Lower leg skin (tissue), 3 donors: ENCODE data around the gene EGFLAM.

Experiments used
- POLR2A ChIP-seq, 2 donors: fragments of 450-650 bp; IDR thresholded peaks; one replicate each; pipeline ENCODE4 v1.6.1; 2016 to 2017; ENCODE audit warnings: antibody characterized with exemption in 2 of 2, mild to moderate bottlenecking in 1 of 2, moderate library complexity in 1 of 2
- TF ChIP-seq, protein P1 (sequence below), 3 donors: fragments of 450-650 bp; IDR thresholded peaks; one replicate each; pipeline ENCODE4 v1.5.1; 2016; ENCODE audit warnings: antibody characterized with exemption in 3 of 3, mild to moderate bottlenecking in 3 of 3, moderate library complexity in 2 of 3

DNA sequence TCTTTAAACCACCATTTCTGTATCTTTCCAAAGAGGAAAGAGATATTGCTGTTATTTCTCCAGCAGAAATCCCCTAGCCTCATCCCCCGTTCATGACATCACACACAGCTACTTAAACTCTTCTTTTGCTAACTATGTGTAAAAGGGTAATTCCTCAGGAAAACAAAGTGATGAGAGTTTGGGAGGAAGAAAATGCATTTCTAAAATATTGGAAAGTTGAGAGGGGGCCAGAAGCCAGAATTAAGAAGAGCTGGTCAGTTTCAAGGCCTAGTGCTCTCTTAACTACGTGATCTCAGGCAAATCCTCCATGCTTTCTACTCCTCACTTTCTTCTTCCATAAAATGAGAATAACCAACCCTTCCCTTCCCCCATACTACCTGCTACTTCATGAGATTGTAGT, 188.7 kb downstream of the EGFLAM start:
- TF ChIP-seq, protein P1, sequence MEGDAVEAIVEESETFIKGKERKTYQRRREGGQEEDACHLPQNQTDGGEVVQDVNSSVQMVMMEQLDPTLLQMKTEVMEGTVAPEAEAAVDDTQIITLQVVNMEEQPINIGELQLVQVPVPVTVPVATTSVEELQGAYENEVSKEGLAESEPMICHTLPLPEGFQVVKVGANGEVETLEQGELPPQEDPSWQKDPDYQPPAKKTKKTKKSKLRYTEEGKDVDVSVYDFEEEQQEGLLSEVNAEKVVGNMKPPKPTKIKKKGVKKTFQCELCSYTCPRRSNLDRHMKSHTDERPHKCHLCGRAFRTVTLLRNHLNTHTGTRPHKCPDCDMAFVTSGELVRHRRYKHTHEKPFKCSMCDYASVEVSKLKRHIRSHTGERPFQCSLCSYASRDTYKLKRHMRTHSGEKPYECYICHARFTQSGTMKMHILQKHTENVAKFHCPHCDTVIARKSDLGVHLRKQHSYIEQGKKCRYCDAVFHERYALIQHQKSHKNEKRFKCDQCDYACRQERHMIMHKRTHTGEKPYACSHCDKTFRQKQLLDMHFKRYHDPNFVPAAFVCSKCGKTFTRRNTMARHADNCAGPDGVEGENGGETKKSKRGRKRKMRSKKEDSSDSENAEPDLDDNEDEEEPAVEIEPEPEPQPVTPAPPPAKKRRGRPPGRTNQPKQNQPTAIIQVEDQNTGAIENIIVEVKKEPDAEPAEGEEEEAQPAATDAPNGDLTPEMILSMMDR (IDR thresholded peaks at IDR 0.05), result no peak
- no peak for TF ChIP-seq POLR2A (IDR thresholded peaks at IDR 0.05)
